ENCODE data around the gene CUX1.
"Not testable (repeated sequence)": the region's sequence is repeated elsewhere in the genome, so short reads cannot be mapped to it uniquely, and the experiment has no call there.

Gene CUX1

DNA sequence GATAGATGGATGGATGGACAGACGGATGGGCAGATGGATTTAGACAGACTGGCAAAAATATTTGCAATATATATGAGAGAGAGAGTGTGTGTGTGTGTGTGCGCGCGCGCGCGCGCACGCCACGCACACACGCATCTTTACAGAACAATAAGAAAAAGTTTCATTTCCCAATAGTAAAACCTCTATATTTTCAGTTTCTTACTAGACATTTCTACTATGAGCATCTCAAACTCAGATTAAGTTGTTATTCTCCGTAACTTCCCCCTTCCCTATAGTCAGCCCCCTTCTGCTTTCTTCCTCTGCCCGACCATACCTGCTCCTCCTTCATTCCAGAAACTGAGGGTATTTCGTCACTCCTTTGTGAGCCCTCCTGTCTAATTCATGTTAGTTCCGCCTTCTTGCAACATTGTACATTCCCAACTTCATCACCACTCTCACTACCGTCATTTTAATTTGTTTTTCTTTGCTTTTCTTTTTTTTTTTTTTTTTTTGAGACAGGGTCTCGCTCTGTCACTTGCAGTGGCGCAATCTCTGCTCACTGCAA is 314.9 kb downstream of the CUX1 start:
- DNase-seq: no peak

DNA sequence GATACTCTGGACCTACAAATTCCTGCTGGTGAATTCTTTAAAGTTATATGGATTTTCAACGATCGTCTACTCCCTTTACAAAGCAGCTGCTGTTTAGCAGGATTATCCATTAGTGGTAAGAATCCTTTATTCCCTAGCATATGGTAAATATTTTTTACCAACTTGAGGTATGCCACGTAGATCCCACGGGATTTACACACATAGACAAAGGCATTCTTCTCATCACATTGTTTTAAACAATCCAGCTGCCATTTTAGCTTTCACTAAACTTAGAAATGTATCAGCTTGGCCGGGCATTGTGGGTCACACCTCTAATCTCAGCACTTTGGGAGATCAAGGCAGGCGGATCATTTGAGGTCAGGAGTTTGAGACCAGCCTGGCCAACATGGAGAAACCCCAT is 321.2 kb downstream of the CUX1 start:
- DNase-seq: no peak

DNA sequence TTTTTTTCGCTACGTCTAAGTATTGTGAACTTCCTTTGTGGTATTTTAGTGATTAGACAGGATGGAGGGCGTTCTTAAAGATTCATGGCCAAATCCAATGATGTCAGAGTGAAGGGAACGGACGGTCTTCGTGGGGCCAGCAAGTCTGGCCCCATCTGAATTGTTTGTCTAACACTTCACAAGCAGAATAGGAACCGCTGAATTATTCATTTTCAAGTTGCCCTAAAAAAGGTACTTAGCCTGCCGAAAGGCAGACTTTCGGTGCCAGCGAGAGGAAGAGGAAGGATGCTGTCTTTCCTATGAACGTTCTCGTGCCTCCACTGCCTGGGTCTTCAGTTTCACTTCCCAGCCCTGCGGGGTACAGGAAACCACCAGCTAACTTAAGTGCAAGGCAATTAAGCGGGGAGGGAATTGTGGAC is 323.5 kb downstream of the CUX1 start:
- DNase-seq: peak in 13 of 51 donors; percentile 4 to 46 (median 12)

DNA sequence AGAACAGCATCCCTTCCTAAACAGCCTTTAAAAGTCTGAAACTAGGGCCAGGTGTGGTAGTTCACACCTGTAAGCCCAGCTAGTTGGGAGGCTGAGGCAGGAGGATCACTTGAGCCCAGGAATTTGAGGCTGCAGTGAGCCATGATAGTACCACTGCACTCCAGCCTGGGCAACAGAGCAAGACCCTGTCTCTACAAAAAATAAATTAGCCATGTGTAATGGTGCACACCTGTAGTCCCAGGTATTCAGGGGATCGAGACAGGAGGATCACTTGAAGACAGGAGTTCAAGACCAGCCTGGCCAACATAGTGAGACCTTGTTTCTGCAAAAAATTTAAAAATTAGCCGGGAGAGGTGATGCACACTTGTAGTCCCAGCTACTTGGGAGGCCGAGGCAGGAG is 325.0 kb downstream of the CUX1 start:
- not testable (repeated sequence) for DNase-seq

DNA sequence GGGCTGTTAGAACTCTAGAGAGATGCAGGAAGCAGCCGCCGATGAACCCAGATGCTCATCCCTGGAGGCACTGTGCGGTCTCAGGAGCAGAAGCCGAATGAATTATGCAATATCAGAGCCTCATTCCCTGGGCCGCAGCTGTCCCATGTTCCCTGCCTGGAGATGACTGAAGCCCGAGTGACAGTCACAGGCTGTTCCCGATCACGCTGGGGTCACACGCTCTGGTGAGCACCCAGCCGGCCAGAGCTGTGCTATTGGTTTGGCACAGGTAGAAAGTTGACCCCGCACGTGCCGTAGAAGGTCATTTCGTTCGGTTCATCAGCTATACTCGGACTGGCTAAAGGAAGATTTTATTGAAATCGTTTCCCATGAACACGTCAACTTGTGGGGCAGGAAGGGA is 328.7 kb downstream of the CUX1 start:
- DNase-seq: peak in 24 of 51 donors; percentile 5 to 65 (median 29)

DNA sequence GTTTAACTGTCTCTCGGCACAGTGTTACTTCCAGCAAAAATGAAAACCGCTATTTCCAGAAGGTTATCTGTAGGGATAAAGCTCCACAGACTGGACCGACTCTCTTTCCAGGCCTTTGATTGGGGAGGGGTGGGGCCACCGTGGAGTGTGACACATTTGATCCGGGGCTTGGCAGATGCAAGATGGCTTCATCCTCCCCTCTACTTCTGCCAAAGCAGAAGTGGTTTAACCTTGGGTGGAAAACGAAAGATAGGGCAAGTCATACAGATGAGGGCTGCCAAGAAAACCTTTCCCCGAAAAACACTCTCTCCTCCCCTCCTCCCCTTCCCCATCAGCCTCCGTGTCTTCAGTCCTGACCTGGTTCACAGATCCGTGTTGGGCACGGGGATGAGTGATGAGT is 329.6 kb downstream of the CUX1 start:
- no peak for DNase-seq

DNA sequence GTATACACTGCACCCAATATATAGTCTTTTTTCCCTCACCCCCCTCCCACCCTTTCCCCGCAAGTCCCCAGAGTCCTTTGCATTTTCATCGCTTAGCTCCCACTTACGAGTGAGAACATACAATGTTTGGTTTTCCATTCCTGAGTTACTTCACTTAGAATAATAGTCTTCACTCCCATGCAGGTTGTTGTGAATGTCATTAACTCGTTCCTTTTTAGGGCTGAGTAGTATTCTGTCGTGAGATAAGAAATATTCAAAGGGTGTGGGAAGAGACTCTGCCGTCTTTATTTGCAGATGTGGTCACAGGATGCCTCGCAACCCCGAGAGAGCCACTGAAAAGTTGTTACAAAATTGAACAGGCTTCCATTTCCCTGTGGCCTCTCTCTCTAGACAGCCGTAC is 331.4 kb downstream of the CUX1 start:
- DNase-seq: no peak

DNA sequence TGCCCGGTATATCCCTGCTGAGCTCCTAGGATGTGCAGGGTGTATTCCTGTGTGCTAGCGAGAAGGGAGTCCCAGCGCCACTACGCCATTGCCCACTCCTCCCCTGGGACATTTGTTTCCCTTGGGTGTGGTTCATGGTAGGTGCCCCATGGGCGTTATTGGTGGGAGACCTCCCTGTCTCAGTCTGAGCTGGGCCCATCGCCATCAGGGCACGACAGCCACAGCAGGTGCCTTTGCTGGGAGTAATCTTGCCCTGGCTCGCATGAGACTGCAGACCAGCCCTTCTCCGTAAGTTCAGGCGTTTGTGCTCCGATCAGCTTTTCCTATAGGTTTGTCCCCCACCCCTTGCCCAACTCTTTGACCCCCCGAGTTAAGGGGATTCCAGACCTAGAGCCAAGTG is 332.0 kb downstream of the CUX1 start:
- DNase-seq: no peak

DNA sequence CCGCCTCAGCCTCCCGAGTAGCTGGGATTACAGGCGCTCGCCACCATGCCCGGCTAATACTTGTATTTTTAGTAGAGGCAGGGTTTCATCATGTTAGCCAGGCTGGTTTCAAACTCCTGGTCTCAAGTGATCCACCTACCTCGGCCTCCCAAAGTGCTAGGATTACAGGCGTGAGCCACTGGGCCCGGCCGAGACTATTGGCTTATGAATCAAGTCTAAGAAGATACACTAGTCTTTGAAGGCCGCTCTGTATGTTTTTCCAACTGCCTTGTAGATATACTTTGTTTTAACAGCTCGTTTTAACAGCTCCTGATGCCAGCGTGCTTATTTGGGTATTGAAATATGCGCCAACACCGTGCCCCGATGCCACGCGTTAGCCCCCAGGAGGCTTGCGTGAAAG is 332.8 kb downstream of the CUX1 start:
- DNase-seq: no peak

DNA sequence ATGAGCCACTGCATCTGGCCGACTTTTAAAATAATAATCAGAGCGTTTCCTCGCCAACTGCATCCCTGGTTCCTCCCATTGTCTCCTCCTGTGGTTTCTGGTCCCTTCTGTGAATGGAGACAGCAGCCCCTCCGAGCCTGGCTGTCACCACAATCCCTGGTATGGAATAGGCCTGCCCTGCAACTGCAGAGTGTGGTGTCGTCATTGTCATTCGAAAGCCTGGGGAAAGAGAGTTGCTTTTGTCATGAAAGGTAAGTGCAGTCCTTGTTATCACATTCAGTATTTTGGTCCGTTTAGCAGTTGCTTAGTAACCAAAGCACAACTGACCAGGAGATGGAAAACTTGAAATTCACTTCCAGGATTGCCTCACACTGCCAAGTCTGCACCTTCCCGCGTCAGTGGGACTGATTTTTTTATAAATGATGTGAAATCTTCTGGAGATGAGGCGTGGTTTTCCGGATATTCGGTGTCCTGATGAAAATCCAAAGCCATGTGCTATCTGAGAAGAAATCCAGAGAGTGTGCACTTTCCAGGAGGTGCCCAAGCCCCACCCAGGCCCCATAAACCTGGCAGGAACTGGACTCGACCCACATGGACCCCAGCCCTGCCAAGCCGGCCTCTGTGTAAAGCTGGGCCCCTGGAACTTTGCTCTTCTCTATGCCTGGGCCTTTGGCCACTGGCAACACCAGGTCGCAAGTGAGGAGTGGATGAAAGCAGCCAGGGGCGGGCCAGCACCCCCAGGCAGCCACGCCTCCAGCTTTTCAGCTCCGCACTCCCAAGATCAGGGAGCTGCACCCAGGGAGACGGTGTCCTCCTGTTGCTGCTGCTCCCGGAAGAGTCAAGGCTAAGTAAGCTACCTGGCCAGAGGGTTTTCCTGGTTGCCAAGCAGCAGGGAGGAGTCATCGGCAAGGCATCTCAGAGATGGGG is 335.5 kb downstream of the CUX1 start:
- peak in 2 of 51 donors; percentile 16 to 32 for DNase-seq

DNA sequence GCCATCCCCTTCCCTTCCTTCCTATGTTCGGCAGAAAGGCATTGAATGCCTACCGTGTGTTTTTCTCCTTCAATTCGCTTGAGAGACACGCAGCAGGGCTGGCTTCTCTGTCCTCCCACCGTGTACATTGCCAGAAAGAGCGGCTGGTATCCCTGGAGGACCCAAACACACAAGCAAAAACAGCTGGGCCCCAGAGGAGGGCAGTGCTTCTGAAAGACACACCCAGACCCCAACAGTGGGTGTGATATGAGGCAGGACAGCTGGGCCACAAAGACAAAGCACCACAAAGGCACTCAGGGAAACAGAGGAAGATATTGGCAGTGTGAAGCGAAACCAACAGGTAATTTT is 336.1 kb downstream of the CUX1 start:
- DNase-seq: no peak

DNA sequence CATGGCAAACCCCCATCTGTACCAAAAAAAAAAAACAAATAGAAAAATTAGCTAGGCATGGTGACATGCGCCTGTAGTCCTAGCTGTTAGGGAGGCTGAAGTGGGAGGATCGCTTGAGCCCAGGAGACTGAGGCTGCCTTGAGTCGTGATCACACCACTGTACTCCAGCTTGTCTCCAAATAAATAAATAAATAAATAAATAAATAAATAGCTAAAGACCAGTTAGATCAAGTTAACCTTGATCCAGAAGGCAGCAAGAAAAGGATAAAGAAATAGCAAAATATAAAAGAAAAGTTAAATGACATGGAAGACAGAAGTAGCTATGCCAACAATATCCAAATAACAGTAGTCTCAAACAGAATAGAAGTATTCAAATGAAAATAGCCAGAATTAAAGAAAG is 337.0 kb downstream of the CUX1 start:
- no peak for DNase-seq

DNA sequence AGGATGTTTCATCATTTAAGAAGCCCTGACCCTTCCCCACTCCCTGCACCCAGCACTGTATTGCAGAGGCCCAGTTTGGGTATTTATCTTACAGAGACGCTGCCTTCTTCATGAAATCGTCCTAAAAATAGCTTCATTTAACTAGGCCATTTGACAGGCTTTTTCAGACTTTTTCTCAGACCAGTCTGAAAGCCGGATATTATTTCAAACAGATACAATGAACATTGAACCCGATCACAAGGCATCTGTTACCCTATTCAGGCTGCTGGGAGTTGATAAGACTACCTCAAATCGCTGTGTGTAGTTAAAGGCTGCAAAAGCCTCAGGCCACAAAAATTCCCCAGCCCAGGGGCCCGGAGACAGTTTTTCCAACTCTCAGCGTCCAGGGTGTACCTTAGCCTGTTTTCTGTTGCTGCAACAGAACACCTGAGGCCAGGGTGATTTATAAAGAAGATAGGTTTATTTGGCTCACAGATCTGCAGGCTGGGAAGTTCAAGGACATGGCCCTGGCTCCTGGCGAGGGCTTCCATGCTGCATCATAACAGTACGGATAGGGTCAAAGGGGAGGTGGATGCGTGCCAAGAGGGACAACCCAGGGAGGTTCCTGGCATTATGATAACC is 338.5 kb downstream of the CUX1 start:
- DNase-seq: no peak

DNA sequence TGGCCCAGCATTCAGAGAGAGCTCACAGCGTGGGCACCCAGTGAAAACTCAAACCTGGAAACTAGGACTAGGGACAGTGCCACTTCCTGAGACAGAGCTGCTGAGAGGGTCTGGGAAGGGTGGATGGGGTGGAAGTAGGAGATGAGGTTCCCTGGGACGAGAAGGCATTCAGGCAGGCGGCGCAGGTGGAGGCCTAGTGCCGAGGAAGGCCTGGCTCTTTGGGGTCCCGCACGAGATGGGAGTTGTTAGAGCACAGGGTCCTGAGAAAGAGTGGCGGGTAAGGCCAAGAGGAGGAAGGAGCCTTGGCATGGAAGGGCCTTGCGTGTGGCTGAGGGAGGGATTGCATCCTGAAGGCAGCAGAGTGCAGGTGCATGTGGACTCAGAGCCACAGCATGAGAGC is 339.4 kb downstream of the CUX1 start:
- no peak for DNase-seq

DNA sequence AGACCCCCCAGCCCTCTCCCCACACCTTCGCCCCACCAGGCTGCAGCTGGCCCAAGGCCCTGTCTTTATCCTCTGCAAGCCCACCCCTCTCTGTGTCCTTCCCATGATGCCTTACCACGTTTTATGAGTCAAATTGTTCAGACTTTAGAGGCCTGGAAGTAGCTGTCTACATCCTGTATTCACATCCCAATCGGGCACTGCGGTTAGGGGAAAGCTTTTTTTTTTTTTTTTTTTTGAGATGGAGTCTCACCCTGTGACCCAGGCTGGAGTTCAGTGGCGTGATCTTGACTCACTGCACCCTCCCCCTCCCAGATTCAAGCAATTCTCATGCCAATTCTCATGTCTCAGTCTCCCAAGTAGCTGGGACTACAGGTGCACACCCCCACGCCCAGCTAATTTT is 347.7 kb downstream of the CUX1 start:
- DNase-seq: no peak

DNA sequence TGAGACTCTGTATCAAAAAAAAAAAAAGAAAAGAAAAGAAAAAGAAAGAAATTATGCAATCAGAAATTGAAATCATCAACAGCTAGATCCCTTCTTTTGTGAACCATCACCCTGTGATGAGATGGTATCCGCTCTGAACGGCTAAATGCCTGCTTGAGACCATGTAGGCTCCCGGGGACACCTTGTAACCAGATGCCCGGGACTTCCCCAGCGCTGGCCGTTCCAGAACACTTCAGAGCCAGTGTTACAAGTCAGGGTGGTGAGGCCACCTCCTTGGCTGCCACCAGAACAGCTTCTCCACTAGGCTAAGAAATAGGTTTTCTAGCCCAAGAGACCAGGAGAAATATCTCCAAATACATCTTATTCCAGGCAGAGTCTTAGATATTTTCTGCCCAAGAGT is 349.8 kb downstream of the CUX1 start:
- DNase-seq: no peak

DNA sequence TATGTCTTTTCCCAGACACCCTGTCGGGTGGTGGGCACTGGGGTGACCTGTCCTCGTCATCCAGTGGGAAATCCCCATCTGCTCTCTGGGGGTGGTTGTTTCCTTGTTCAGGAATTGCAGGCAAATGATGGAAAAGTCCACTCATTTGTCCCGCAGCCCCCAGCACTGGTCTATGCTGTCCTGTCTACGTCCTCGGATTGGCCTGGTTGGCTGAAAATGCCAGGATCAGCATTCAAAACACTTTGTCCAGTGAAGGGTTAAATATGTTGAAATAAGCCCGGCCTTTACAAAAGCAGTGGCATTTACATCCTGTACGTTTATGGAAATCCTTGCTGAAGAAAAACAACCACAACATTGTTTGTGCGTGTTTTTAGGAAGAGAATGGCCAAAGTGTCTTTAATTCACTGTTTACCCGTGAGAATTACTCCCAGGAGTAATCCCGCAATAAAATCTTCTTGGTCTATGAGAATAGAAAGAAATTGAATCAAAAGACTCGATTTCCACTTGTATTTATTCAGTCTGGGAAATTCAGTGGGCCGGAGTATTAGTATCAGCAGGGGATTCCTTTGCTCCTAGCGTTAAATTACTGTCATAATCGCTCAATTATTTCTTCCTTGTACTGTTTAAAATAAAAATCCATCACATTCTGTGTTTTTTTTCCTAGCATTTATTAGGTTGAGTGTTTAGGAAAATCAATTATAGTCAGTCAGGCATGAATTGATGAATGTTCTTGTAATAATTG is 352.4 kb downstream of the CUX1 start:
- DNase-seq: no peak

DNA sequence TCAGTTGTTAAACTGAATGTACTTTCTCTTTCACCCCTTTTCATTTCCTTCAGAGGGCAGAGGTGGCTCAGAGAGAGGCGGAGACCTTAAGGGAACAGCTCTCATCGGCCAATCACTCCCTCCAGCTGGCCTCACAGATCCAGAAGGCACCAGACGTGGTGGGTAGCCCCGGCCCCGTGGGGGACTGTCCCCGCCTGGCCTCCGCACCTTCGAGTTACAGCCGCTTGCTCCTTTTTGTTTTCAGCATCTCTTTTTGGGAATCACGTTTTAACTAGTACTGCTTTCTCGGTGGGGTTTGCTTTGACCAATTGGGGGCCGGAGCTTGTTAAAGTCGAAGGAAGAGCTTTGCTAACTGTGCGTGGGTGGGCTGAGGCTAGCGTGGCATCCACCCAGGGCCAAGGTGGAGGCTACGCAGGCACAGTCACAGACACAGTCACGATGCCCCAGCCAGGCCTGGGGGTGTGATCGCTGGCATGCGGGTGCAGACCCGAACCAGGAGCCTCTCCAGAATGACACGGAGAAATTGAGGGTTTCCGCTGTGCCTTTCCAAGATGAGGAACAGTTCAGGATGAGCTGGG is 353.1 kb downstream of the CUX1 start:
- peak in 2 of 51 donors; percentile 1 to 5 for DNase-seq

DNA sequence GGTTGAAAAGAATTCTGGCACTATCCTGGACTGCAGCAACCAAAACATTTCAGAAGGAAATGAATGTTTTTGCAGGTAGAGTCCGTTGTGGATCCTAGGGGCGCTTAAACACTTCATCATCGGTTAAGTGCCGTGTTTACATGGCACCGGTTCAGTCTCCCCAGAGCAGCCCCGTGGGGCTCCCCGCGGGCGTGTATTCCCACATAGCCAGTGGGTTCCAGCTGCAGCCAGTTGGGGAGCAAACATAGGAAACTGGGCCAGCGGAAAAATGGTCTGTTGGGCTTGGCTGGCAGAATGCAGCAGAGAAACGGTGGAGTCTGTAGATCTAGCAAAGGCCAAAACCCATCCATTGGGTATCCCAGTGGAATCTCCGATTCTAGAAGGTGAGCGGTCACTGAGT is 356.2 kb downstream of the CUX1 start:
- no peak for DNase-seq

DNA sequence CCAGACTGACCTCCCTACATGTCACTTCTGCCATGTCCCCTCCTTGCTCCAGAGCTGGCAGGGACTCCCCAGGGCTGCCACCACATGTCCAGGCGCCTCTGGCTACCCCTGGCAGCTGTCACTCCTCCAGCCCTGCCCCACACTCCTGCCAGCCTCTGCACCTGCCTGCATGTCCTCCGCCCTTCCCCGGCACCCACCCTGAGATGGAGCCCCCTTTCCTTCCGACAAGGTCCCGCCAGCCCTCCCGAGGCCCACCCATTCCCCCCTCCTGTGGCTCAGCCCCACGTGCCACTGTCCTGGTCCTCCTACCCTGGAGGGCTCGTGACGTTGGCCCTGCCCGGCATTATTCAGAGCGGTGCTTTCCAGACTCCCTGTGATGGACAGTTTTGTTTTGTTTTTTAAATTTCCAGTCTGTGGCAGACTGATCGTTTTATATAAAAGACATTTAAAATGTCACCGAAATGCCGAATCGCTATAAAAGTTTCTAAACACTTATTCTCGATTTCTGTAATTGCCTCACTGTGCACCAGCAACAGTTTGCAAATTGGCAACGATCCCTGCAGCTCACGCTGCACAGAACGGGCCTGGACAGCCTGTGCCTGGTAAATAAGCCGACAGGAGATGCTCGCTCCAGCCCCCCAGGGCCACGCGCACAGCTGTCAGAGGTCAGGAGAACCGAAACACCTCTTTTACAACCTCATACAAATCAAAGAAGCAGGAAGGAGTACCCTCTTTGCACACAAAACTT is 358.2 kb downstream of the CUX1 start:
- peak in 32 of 51 donors; percentile 2 to 60 (median 26) for DNase-seq

DNA sequence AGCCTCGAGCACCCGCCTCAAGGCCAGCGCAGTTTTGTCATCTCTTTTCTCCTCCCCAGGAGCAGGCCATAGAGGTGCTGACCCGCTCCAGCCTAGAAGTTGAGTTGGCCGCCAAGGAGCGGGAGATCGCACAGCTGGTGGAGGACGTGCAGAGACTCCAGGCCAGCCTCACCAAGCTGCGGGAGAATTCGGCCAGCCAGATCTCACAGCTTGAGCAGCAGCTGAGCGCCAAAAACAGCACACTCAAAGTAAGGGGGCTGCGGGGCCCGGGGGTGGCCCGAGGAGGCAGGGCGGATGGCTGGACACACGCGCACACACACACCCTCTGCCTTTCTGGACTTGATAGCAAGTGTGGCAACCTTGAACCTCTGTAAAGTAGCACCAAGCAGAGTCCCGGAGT is 361.0 kb downstream of the CUX1 start:
- DNase-seq: no peak

Data from hypothalamus (tissue), 51 donors.